ENCODE data around the gene IFT57.

- TF ChIP-seq POLR2AphosphoS5 (IDR thresholded peaks at IDR 0.05; ENCODE audit: low read depth, low read length) (no peak), POLR2A (IDR thresholded peaks at IDR 0.05; ENCODE audit: low read depth, low read length) (no peak)
Observed at GRCh38 chr3:108171106-108171505, 51.1 kb downstream of the IFT57 start.

Data from GM12892 (cell line).